ENCODE measurements around the gene TMEM204.

DNA sequence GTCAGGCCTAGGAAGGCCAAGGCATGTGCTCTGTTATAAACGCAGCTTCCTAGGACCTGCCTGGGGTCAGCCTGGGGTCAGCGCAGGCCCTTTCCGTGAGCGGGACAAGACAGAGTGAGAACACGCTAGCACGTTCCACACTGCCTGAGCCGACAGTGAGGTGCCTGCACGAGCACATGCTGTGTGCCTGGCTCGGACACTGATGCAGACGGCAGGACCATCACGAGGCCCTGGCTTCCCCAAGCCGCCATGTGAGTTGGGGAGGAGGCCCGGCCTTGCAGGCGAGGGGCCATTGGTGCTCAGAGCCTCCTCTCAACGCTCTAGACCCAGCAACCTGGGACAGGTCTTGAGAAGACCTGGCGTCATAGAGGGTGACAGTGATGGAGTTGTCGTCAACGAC is 9.1 kb downstream of the TMEM204 start:
- TF ChIP-seq GATA2 (IDR thresholded peaks at IDR 0.05; ENCODE audit: low read depth, low read length), result no peak
- TF ChIP-seq GATA3 (IDR thresholded peaks at IDR 0.05; ENCODE audit: low read depth, low read length), result no peak
